ENCODE data around the gene DCAF8L2. TPM values are rescaled to one million over a fixed set of nuclear protein-coding genes. Genes with fewer than 3 reads are reported as not detected.

Gene DCAF8L2
- total RNA-seq, 1 experiment from 2014 or later: not detected

DNA sequence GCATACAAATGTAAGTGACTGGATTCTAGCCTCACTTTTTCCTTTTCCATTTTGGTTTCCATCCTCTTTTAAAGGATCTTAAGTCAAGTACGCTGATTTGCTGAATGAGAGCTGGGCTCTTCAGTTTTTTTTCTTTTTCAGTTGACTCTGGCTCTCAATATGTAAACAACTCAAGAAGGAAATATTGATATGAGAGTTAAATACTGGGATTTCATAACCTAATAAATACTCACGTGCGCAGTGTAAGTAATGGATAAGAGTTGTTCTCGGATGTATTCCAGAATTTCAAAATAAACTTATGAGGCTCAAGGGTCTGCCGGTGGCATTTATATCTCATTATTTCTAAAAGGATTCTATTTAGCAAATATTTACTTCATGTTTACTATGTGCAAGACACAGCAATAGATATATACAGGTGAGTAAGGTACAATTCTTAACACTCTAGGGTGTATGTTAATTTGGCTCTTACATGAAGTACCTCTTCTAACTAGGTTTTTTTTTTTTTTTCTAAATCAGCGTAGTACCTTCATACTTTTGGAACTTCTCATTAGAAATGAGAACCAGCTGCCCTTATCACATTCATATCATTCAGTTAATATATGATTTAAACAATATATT lies 206.6 kb downstream of the DCAF8L2 start:
- H3K27ac ChIP-seq (ENCODE audit: low read length): no peak overlapping the region
- H3K4me2 ChIP-seq (ENCODE audit: low read length): no peak overlapping the region
- DNase-seq (no peak), ATAC-seq (no peak)
- TF ChIP-seq, protein P1, sequence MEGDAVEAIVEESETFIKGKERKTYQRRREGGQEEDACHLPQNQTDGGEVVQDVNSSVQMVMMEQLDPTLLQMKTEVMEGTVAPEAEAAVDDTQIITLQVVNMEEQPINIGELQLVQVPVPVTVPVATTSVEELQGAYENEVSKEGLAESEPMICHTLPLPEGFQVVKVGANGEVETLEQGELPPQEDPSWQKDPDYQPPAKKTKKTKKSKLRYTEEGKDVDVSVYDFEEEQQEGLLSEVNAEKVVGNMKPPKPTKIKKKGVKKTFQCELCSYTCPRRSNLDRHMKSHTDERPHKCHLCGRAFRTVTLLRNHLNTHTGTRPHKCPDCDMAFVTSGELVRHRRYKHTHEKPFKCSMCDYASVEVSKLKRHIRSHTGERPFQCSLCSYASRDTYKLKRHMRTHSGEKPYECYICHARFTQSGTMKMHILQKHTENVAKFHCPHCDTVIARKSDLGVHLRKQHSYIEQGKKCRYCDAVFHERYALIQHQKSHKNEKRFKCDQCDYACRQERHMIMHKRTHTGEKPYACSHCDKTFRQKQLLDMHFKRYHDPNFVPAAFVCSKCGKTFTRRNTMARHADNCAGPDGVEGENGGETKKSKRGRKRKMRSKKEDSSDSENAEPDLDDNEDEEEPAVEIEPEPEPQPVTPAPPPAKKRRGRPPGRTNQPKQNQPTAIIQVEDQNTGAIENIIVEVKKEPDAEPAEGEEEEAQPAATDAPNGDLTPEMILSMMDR (conservative IDR thresholded peaks at IDR 0.05; ENCODE audit: low read depth, low read length): no peak
- TF ChIP-seq EZH2phosphoT487 (IDR thresholded peaks at IDR 0.05; ENCODE audit: borderline replicate concordance, low read length): no peak
- TF ChIP-seq EZH2 (IDR thresholded peaks at IDR 0.05; ENCODE audit: low read length, unreplicated experiment): no peak
- no peaks in the 10 kb centered on the region for H3F3A ChIP-seq (ENCODE audit: low read length, unreplicated experiment)
- no peaks in the 10 kb centered on the region for H3K9me2 ChIP-seq (replicated peaks; ENCODE audit: low read length)
- ChIA-PET CTCF (no interaction called here), POLR2A (ENCODE audit: unreplicated experiment) (no interaction called here)
- H3K9me3 ChIP-seq (ENCODE audit: low read length): no peaks in the 10 kb centered on the region
- no peaks in the 10 kb centered on the region for H3K36me3 ChIP-seq (ENCODE audit: low read depth, low read length)
- no peak overlapping the region for H2AFZ ChIP-seq (ENCODE audit: low read length)
- H3K4me3 ChIP-seq (ENCODE audit: low read length): no peak overlapping the region
- no peaks in the 10 kb centered on the region for H3K4me1 ChIP-seq (ENCODE audit: insufficient read depth, low read length)
- H3K9ac ChIP-seq (ENCODE audit: low read length): no peak overlapping the region
- no peaks in the 10 kb centered on the region for H3K27me3 ChIP-seq (ENCODE audit: low read length)
- H4K20me1 ChIP-seq (ENCODE audit: low read length): no peaks in the 10 kb centered on the region
- BruUV-seq (replicated peaks): no TSS peak
- intact Hi-C loops (cut with micrococcal nuclease): no loop called here
- no peaks in the 10 kb centered on the region for H3K79me2 ChIP-seq (ENCODE audit: low read length)

DNA sequence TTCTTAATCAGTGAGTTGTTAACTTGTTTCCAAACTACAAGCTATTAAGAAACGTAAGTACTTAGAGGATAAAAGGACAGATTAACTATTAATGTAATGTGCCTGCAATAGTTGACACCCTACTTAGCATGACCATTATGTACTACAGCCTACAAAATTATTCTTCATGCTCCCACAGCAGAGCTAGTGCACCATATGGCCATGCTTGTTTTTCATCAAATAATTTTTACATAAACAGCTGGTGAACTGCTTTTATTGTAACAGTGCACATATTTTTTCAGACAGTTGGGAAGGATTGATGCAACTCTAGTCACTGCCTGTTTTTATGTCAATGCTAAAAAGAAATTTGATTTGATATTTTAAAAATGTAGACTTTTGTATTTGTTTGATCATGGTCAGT lies 207.4 kb downstream of the DCAF8L2 start:
- no peaks in the 10 kb centered on the region for H3F3A ChIP-seq (ENCODE audit: low read length, unreplicated experiment)
- no peaks in the 10 kb centered on the region for H3K27me3 ChIP-seq (ENCODE audit: low read length)
- no peak overlapping the region for H3K9ac ChIP-seq (ENCODE audit: low read length)
- no peaks in the 10 kb centered on the region for H4K20me1 ChIP-seq (ENCODE audit: low read length)
- H2AFZ ChIP-seq (ENCODE audit: low read length): no peak overlapping the region
- ATAC-seq (no peak), DNase-seq (no peak)
- H3K4me3 ChIP-seq (ENCODE audit: low read length): no peak overlapping the region
- TF ChIP-seq, protein P1 (conservative IDR thresholded peaks at IDR 0.05; ENCODE audit: low read depth, low read length): no peak
- TF ChIP-seq EZH2 (IDR thresholded peaks at IDR 0.05; ENCODE audit: low read length, unreplicated experiment) (no peak), EZH2phosphoT487 (IDR thresholded peaks at IDR 0.05; ENCODE audit: borderline replicate concordance, low read length) (no peak)
- H3K4me2 ChIP-seq (ENCODE audit: low read length): no peak overlapping the region
- no TSS peak for BruUV-seq (replicated peaks)
- intact Hi-C loops (cut with micrococcal nuclease): no loop called here
- no peaks in the 10 kb centered on the region for H3K79me2 ChIP-seq (ENCODE audit: low read length)
- H3K9me2 ChIP-seq (replicated peaks; ENCODE audit: low read length): no peaks in the 10 kb centered on the region
- no peaks in the 10 kb centered on the region for H3K9me3 ChIP-seq (ENCODE audit: low read length)
- no peaks in the 10 kb centered on the region for H3K4me1 ChIP-seq (ENCODE audit: insufficient read depth, low read length)
- H3K36me3 ChIP-seq (ENCODE audit: low read depth, low read length): no peaks in the 10 kb centered on the region
- POLR2A ChIA-PET (ENCODE audit: unreplicated experiment): no interaction called here
- CTCF ChIA-PET: no interaction called here
- no peak overlapping the region for H3K27ac ChIP-seq (ENCODE audit: low read length)

Other genes starting within 250 kb of the DCAF8L2 start
- gene PPP4R3C, start 127.0 kb upstream of the DCAF8L2 start, total RNA-seq (2014; rRNA removed): not detected in 2 replicates
- gene MAGEB10, start 217.6 kb downstream of the DCAF8L2 start, total RNA-seq (2014; rRNA removed): not detected in 2 replicates